SKM-1 (cell line): Measurements from ENCODE around the gene PNP.
A peak's percentile ranks its signal among the peaks of the same experiment; 100 is the strongest.
"Not testable (repeated sequence)": the region's sequence is repeated elsewhere in the genome, so short reads cannot be mapped to it uniquely, and the experiment has no call there.

Experiments used
- DNase-seq: peaks from one replicate; lab custom pipeline; 2025; ENCODE audit not compliant: unreplicated experiment; lab: John Stamatoyannopoulos, UW

The PNP gene

GRCh38 chr14:20469242-20469889, at the start of gene PNP:
Gene PNP, plus strand, starts transcription at chr14:20469406. Its CDS starts 119 bp downstream, at chr14:20469525.
- peak; percentile 47 for DNase-seq

GRCh38 chr14:20419419-20419818, 49.8 kb upstream of the PNP start:
- no peak for DNase-seq

- no peak for DNase-seq
Observed at GRCh38 chr14:20421267-20421666, 47.9 kb upstream of the PNP start.

- DNase-seq = no peak
Observed at GRCh38 chr14:20422886-20423285, 46.3 kb upstream of the PNP start.

GRCh38 chr14:20424851-20425250, 44.4 kb upstream of the PNP start:
- DNase-seq = no peak

GRCh38 chr14:20427231-20428009, 41.8 kb upstream of the PNP start:
- DNase-seq = peak; percentile 80

- DNase-seq = no peak
Observed at GRCh38 chr14:20428010-20428365, 41.2 kb upstream of the PNP start.

GRCh38 chr14:20428802-20429201, 40.4 kb upstream of the PNP start:
- DNase-seq = no peak

- DNase-seq = no peak
Observed at GRCh38 chr14:20429801-20430669, 39.2 kb upstream of the PNP start.

GRCh38 chr14:20434701-20435581, 34.3 kb upstream of the PNP start:
- no peak for DNase-seq

GRCh38 chr14:20435582-20436362, 33.4 kb upstream of the PNP start, which contains the start of gene KLHL33:
Gene KLHL33, minus strand, starts transcription at chr14:20436166. Its CDS starts 355 bp downstream, at chr14:20435811.
- DNase-seq = no peak

- no peak for DNase-seq
Observed at GRCh38 chr14:20436363-20436755, 32.8 kb upstream of the PNP start.

- DNase-seq = no peak
Observed at GRCh38 chr14:20438664-20439063, 30.5 kb upstream of the PNP start.

- no peak for DNase-seq
Observed at GRCh38 chr14:20440465-20440864, 28.7 kb upstream of the PNP start.

- no peak for DNase-seq
Observed at GRCh38 chr14:20440882-20441281, 28.3 kb upstream of the PNP start.

- no peak for DNase-seq
Observed at GRCh38 chr14:20441461-20441860, 27.7 kb upstream of the PNP start.

- DNase-seq = not testable (repeated sequence)
Observed at GRCh38 chr14:20443650-20444049, 25.6 kb upstream of the PNP start.

GRCh38 chr14:20446889-20447288, 22.3 kb upstream of the PNP start:
- DNase-seq = no peak

GRCh38 chr14:20452831-20453230, 16.4 kb upstream of the PNP start:
- DNase-seq = not testable (repeated sequence)
